K562 (cell line): Measurements from ENCODE around the gene ABHD10. TPM values are rescaled to one million over a fixed set of nuclear protein-coding genes. Genes with fewer than 3 reads are reported as not detected.

Source experiments
- ATAC-seq: fragments of 200-7000 bp; cut with Tn5 transposase; 3 replicates; pipeline ENCODE4 v1.9.1; 2020; ENCODE audit warnings: moderate library complexity
- BruUV-seq: library from RNA; stranded (reverse); fragments of 400-500 nt; replicated peaks from 2 replicates; lab custom pipeline; 2021; lab: Mats Ljungman, UMichigan
- CTCF ChIA-PET: fragments of 300-600 bp; formaldehyde crosslinking; extraction: SDS; loops from one replicate; lab custom pipeline; 2021; ENCODE audit warnings: low intra/inter-chr PET ratio; lab: Yijun Ruan, JAX
- POLR2A ChIA-PET: fragments of 300-600, 350-650 bp; sonication (Branson Sonifier 250); formaldehyde crosslinking; extraction: SDS; loops from one replicate; lab custom pipeline; 2021; ENCODE audit warnings: antibody characterized with exemption, inconsistent platforms; lab: Yijun Ruan, JAX
- DNase-seq, 4 experiments: peaks; one replicate each; pipeline versions ENCODE4 v3.0.0 to v3.0.0-alpha.2; 2011 to 2018; ENCODE audit warnings: low spot score in 3 of 4, mixed read lengths in 3 of 4; ENCODE audit errors: extremely low read depth in 1 of 4
- FAIRE-seq: peaks from 2 replicates; lab custom pipeline; 2011; peaks lifted over from hg19 to GRCh38; lab: Jason Lieb, UNC
- H2AFZ ChIP-seq: 2 replicates; pipeline ENCODE4 v1.6.0; 2011; ENCODE audit warnings: low read depth, low read length, control low read depth, inconsistent platforms
- H3K27ac ChIP-seq: fragments of 200-600 bp; 3 replicates; pipeline ENCODE4 v1.8.0; 2011; ENCODE audit warnings: low read depth, mild to moderate bottlenecking, control low read depth, inconsistent platforms, low read length, moderate library complexity, mixed read lengths; ENCODE audit errors: extremely low read depth
- H3K27me3 ChIP-seq, 2 experiments: fragments of 300-600 bp in 1 of 2; 2 replicates in 1 of 2; 3 replicates in 1 of 2; pipeline versions ENCODE4 v1.6.0 to v1.8.0; 2011; ENCODE audit warnings: inconsistent platforms in 2 of 2, low read length in 2 of 2, mild to moderate bottlenecking in 1 of 2, mixed read lengths in 1 of 2, moderate library complexity in 1 of 2; ENCODE audit not compliant: control insufficient read depth in 2 of 2, insufficient read depth in 2 of 2
- H3K36me3 ChIP-seq: fragments of 300-600 bp; 3 replicates; pipeline ENCODE4 v1.8.0; 2011; ENCODE audit warnings: mild to moderate bottlenecking, low read length, inconsistent platforms; ENCODE audit not compliant: control insufficient read depth, insufficient read depth
- H3K4me1 ChIP-seq, 2 experiments: fragments of 200-600 bp in 1 of 2; replicated peaks in 1 of 2; 2 replicates in 1 of 2; 3 replicates in 1 of 2; pipeline versions ENCODE4 v1.5.1 to v1.8.0; 2011; ENCODE audit warnings: inconsistent platforms in 2 of 2, low read length in 2 of 2, mild to moderate bottlenecking in 1 of 2, mixed read lengths in 1 of 2, moderate library complexity in 1 of 2; ENCODE audit not compliant: control insufficient read depth in 2 of 2, insufficient read depth in 2 of 2
- H3K4me2 ChIP-seq: 2 replicates; pipeline ENCODE4 v1.6.1; 2011; ENCODE audit warnings: low read length, control low read depth, inconsistent platforms, mixed read lengths; ENCODE audit not compliant: insufficient read depth
- H3K4me3 ChIP-seq: fragments of 200-600 bp; sonication (generic), shearing (Covaris generic); 2 replicates; pipeline ENCODE4 v1.5.1; 2016; ENCODE audit warnings: control low read depth, inconsistent platforms
- H3K79me2 ChIP-seq: fragments of 200-600 bp; 3 replicates; pipeline ENCODE4 v1.8.0; 2011; ENCODE audit warnings: low read length, inconsistent platforms; ENCODE audit not compliant: control insufficient read depth, insufficient read depth
- H3K9ac ChIP-seq, 2 experiments: 2 replicates each; pipeline versions ENCODE4 v1.6.0 to v1.6.1; 2011; ENCODE audit warnings: low read depth in 2 of 2, low read length in 2 of 2, control low read depth in 1 of 2, inconsistent platforms in 1 of 2, mild to moderate bottlenecking in 1 of 2, mixed read lengths in 1 of 2; ENCODE audit not compliant: insufficient read depth in 1 of 2
- H3K9me1 ChIP-seq: one replicate; pipeline ENCODE4 v1.6.0; 2011; ENCODE audit warnings: inconsistent platforms, mild to moderate bottlenecking, low read length, moderate library complexity; ENCODE audit not compliant: control insufficient read depth, insufficient read depth
- H3K9me3 ChIP-seq: replicated peaks from 2 replicates; pipeline ENCODE4 v1.5.1; 2011; ENCODE audit warnings: low read depth, low read length, inconsistent platforms; ENCODE audit not compliant: control insufficient read depth, insufficient read depth
- H4K20me1 ChIP-seq: replicated peaks from 2 replicates; pipeline ENCODE4 v1.6.1; 2011; ENCODE audit warnings: low read length, inconsistent platforms, mixed read lengths; ENCODE audit not compliant: control insufficient read depth, insufficient read depth
- ATF6 ChIP-seq: sonication (generic); formaldehyde crosslinking; IDR thresholded peaks from 2 replicates; pipeline ENCODE4 v1.4.0; 2020; ENCODE audit warnings: mild to moderate bottlenecking, missing genetic modification reagents
- CBX2 ChIP-seq: fragments of 200-600 bp; sonication (generic); IDR thresholded peaks from one replicate; pipeline ENCODE4 v1.6.1; 2012; ENCODE audit warnings: mild to moderate bottlenecking, low read length, inconsistent platforms; ENCODE audit not compliant: insufficient read depth, poor library complexity, severe bottlenecking
- COPS2 ChIP-seq: fragments of 450-650 bp; conservative IDR thresholded peaks from 2 replicates; pipeline ENCODE4 v1.6.1; 2016; ENCODE audit warnings: mild to moderate bottlenecking, moderate library complexity
- HDAC8 ChIP-seq: fragments of 450-650 bp; IDR thresholded peaks from 2 replicates; pipeline ENCODE4 v1.6.1; 2016; ENCODE audit warnings: mild to moderate bottlenecking, missing genetic modification characterization, moderate library complexity, missing compliant biosample characterization
- JUND ChIP-seq, 2 experiments: IDR thresholded peaks; 2 replicates in 1 of 2; 3 replicates in 1 of 2; pipeline ENCODE4 v1.6.1; 2011; ENCODE audit warnings: borderline replicate concordance in 2 of 2, low read depth in 2 of 2, low read length in 2 of 2, improper control_type of control experiment in 1 of 2, missing biosample characterization in 1 of 2, missing genetic modification characterization in 1 of 2, missing genetic modification reagents in 1 of 2
- PRMT5 ChIP-seq: sonication (generic); formaldehyde crosslinking; IDR thresholded peaks from 2 replicates; pipeline ENCODE4 v1.5.0; 2020; ENCODE audit warnings: missing genetic modification reagents
- TFE3 ChIP-seq: fragments of 450-650 bp; formaldehyde crosslinking; IDR thresholded peaks from 2 replicates; pipeline ENCODE4 v1.4.0; 2020; ENCODE audit warnings: mild to moderate bottlenecking, mixed read lengths
- TOE1 ChIP-seq, 2 experiments: fragments of 450-650 bp in 1 of 2; sonication (generic) in 1 of 2; formaldehyde crosslinking in 1 of 2; IDR thresholded peaks; 2 replicates each; pipeline versions ENCODE4 v1.7.1 to v1.8.0; 2016 to 2022; ENCODE audit warnings: borderline replicate concordance in 2 of 2, mild to moderate bottlenecking in 2 of 2, antibody characterized with exemption in 1 of 2, inconsistent platforms in 1 of 2, low read depth in 1 of 2, missing genetic modification reagents in 1 of 2, moderate library complexity in 1 of 2
- ZMIZ1 ChIP-seq, 2 experiments: fragments of 150-350 bp in 1 of 2; IDR thresholded peaks; 2 replicates each; pipeline ENCODE4 v1.6.1; 2012 to 2016; ENCODE audit warnings: low read depth in 2 of 2, low read length in 2 of 2, mild to moderate bottlenecking in 1 of 2, moderate library complexity in 1 of 2
- ZNF146 ChIP-seq: IDR thresholded peaks from one replicate; pipeline ENCODE4 v1.6.1; 2018; ENCODE audit warnings: missing compliant biosample characterization; ENCODE audit not compliant: unreplicated experiment
- ZNF23 ChIP-seq: fragments of 250-450 bp; sonication (Bioruptor Pico); IDR thresholded peaks from 2 replicates; pipeline ENCODE4 v1.4.0; 2020; ENCODE audit warnings: mild to moderate bottlenecking
- ZNF778 ChIP-seq: fragments of 450-650 bp; formaldehyde crosslinking; IDR thresholded peaks from 2 replicates; pipeline ENCODE4 v1.4.0; 2020; ENCODE audit warnings: mild to moderate bottlenecking, moderate library complexity
- WGBS: fragments of 100-300 bp; shearing (Covaris generic); methylation state at CpG from one replicate; pipeline ENCODE4 v1.1.6; 2016; ENCODE audit warnings: low coverage, mixed read lengths; ENCODE audit not compliant: insufficient coverage; ENCODE audit errors: missing lambda C conversion rate; 5-methylcytosine and 5-hydroxymethylcytosine counted together
- in situ Hi-C: fragments of 300-500 bp; cut with MboI; formaldehyde crosslinking; loops from 4 replicates; pipeline ENCODE4 v1.15.0; 2018; ENCODE audit warnings: inconsistent platforms, mixed read lengths
- intact Hi-C: fragments of 100-400 bp; cut with micrococcal nuclease; formaldehyde crosslinking; loops from 2 replicates; pipeline ENCODE4 v1.14.2; 2022
- polyA plus RNA-seq, 8 experiments: library from polyadenylated mRNA; depleted of rRNA in 4 of 8; stranded (reverse) in 5 of 8; unstranded in 3 of 8; fragments of >200 nt; fragmentation: Nextera tagmentation in 2 of 8; fragmentation: Illumina TruSeq in 1 of 8; extraction: Ambion mirVana in 2 of 8; extraction: Trizol in 1 of 8; gene quantifications; 2 replicates each; pipeline versions ENCODE4 v1.2.1 to v1.2.3, GENCODE V29; 2011 to 2014; ENCODE audit warnings: inconsistent platforms in 1 of 8, missing spikeins in 1 of 8
- total RNA-seq, 7 experiments: library from RNA; depleted of rRNA in 6 of 7; stranded (reverse); fragments of >200 nt in 6 of 7; fragmentation: Illumina TruSeq in 2 of 7; extraction: Trizol in 2 of 7; gene quantifications; 2 replicates each; pipeline versions ENCODE4 v1.2.1 to v1.2.3, GENCODE V29; 2011 to 2021; ENCODE audit warnings: low replicate concordance in 1 of 7

Gene ABHD10
- total and polyA plus RNA-seq, 9 of the 15 experiments (the other 6 are each of a cell fraction or from before 2014, with no cell fraction given) = 6.1 to 29.5 (median 11.5) TPM

GRCh38 chr3:111948786-111949185 lies 30.0 kb upstream of the ABHD10 start:
- no peaks in the 10 kb centered on the region for H3K36me3 ChIP-seq
- H3K79me2 ChIP-seq = no peaks in the 10 kb centered on the region
- no peaks in the 10 kb centered on the region for H3K4me1 ChIP-seq
- FAIRE-seq (no peak), DNase-seq (no peak), ATAC-seq (no peak)
- no peak overlapping the region for H3K9ac ChIP-seq
- no TSS peak for BruUV-seq
- CTCF ChIA-PET = no interaction called here
- in situ Hi-C loops (no loop called here), intact Hi-C loops (no loop called here)
- no peak overlapping the region for H2AFZ ChIP-seq
- no peaks in the 10 kb centered on the region for H3K9me3 ChIP-seq
- H3K4me3 ChIP-seq = no peak overlapping the region
- no peak overlapping the region for H3K27ac ChIP-seq
- H4K20me1 ChIP-seq = no peaks in the 10 kb centered on the region
- H3K27me3 ChIP-seq = peaks cover 0 to 4% of the 10 kb centered on the region in 2 experiments; a peak in 1 of 5 replicates
- no peak overlapping the region for H3K4me2 ChIP-seq
- no peak for TF ChIP-seq ZNF23
- no peak for TF ChIP-seq JUND (IDR thresholded peaks at IDR 0.05; ENCODE audit: borderline replicate concordance, low read depth, low read length)
- no peak for TF ChIP-seq JUND (tag; IDR thresholded peaks at IDR 0.05; ENCODE audit: borderline replicate concordance, low read depth, low read length)
- no peak for TF ChIP-seq ATF6 (CRISPR knock-in tag)
- TF ChIP-seq HDAC8 = no peak
- no peak for TF ChIP-seq CBX2
- no peak for TF ChIP-seq TOE1 (IDR thresholded peaks at IDR 0.05; ENCODE audit: borderline replicate concordance)
- no peak for TF ChIP-seq TOE1 (CRISPR knock-in tag; IDR thresholded peaks at IDR 0.05; ENCODE audit: borderline replicate concordance, low read depth)
- no peak for TF ChIP-seq PRMT5 (CRISPR knock-in tag)
- TF ChIP-seq ZNF146 = no peak
- no peak for TF ChIP-seq ZNF778 (CRISPR knock-in tag)
- no peak for TF ChIP-seq ZMIZ1 (IDR thresholded peaks at IDR 0.05; ENCODE audit: low read depth in 2 of 2, low read length in 2 of 2)
- TF ChIP-seq COPS2 = no peak
- no peak for TF ChIP-seq TFE3 (CRISPR knock-in tag)
- POLR2A ChIA-PET = no interaction called here
- 3% methylated on average over 8 of the region's 9 CpGs for WGBS
- H3K9me1 ChIP-seq = no peaks in the 10 kb centered on the region
